SK-N-SH treated with all-trans-retinoic acid at 6 μM for 48 hours (cell line): Measurements from ENCODE around the gene PTH1R.

Source experiments
- ARNTL ChIP-seq: fragments of 450-650 bp; formaldehyde crosslinking; IDR thresholded peaks from 2 replicates; pipeline ENCODE4 v1.5.0; 2020; ENCODE audit warnings: low read depth, mild to moderate bottlenecking, moderate library complexity, borderline replicate concordance
- CREB5 ChIP-seq: fragments of 250-450 bp; sonication (Bioruptor Pico); IDR thresholded peaks from 2 replicates; pipeline ENCODE4 v1.5.1; 2020; ENCODE audit warnings: low read depth, mild to moderate bottlenecking, moderate library complexity
- CSDC2 ChIP-seq: fragments of 250-450 bp; sonication (Bioruptor Pico); IDR thresholded peaks from 2 replicates; pipeline ENCODE4 v1.5.0; 2020; ENCODE audit warnings: mild to moderate bottlenecking, moderate library complexity
- OSR1 ChIP-seq: fragments of 250-450 bp; sonication (Bioruptor Pico); IDR thresholded peaks from 2 replicates; pipeline ENCODE4 v1.8.0; 2022; ENCODE audit warnings: moderate library complexity, mild to moderate bottlenecking, inconsistent platforms
- PATZ1 ChIP-seq: fragments of 250-450 bp; sonication (Bioruptor Pico); IDR thresholded peaks from 2 replicates; pipeline ENCODE4 v1.8.0; 2020; ENCODE audit warnings: mild to moderate bottlenecking, moderate library complexity, borderline replicate concordance
- POU6F1 ChIP-seq: fragments of 250-450 bp; sonication (Bioruptor Pico); IDR thresholded peaks from 2 replicates; pipeline ENCODE4 v1.8.0; 2021; ENCODE audit warnings: low read depth, mild to moderate bottlenecking, moderate library complexity, borderline replicate concordance
- PPARA ChIP-seq: fragments of 250-450 bp; sonication (Bioruptor Pico); IDR thresholded peaks from 2 replicates; pipeline ENCODE4 v1.5.0; 2020; ENCODE audit warnings: mild to moderate bottlenecking, borderline replicate concordance
- SNAI2 ChIP-seq: fragments of 250-450 bp; sonication (Bioruptor Pico); IDR thresholded peaks from 2 replicates; pipeline ENCODE4 v1.5.0; 2020; ENCODE audit warnings: mild to moderate bottlenecking, moderate library complexity
- TSHZ2 ChIP-seq: fragments of 250-450 bp; sonication (Bioruptor Pico); IDR thresholded peaks from 2 replicates; pipeline ENCODE4 v1.5.0; 2020; ENCODE audit warnings: mild to moderate bottlenecking, moderate library complexity
- ZC3H10 ChIP-seq: fragments of 250-450 bp; sonication (Bioruptor Pico); IDR thresholded peaks from 2 replicates; pipeline ENCODE4 v1.5.1; 2021; ENCODE audit warnings: mild to moderate bottlenecking, moderate library complexity
- ZFP3 ChIP-seq: fragments of 250-450 bp; sonication (Bioruptor Pico); IDR thresholded peaks from 2 replicates; pipeline ENCODE4 v1.5.0; 2020; ENCODE audit warnings: mild to moderate bottlenecking, moderate library complexity
- ZFP30 ChIP-seq: fragments of 450-650 bp; formaldehyde crosslinking; IDR thresholded peaks from 2 replicates; pipeline ENCODE4 v1.5.0; 2022; ENCODE audit warnings: mild to moderate bottlenecking, moderate library complexity
- ZNF565 ChIP-seq: fragments of 450-650 bp; formaldehyde crosslinking; conservative IDR thresholded peaks from 2 replicates; pipeline ENCODE4 v1.5.0; 2020; ENCODE audit warnings: low read depth, mild to moderate bottlenecking, moderate library complexity

DNA sequence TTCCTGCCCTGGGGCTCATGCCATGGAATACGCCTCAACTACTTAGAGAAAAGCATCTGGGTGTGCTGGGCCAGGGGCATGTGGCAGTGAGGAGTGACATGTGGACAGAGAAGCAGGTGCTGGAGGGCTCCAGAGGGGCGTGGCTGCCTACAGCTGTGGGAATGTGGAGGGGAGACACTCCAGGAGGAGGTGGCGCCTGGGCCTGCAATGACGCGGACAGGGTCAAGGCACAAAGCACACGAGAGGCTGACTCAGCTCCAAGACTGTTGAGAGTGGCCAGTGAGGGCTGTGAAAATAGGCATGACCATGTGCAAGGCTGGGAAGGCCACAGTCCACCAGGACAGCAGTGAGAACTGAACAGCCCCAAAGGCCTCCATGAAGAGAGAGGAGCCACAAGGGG, 48.5 kb downstream of the PTH1R start:
- TF ChIP-seq PATZ1 (CRISPR knock-in tag) (no peak), ZC3H10 (CRISPR knock-in tag) (no peak), SNAI2 (CRISPR knock-in tag) (no peak), ZFP3 (CRISPR knock-in tag) (no peak), CREB5 (CRISPR knock-in tag) (no peak), CSDC2 (CRISPR knock-in tag) (no peak), OSR1 (no peak), TSHZ2 (no peak), ZFP30 (CRISPR knock-in tag) (no peak), PPARA (CRISPR knock-in tag) (no peak), ZNF565 (no peak), POU6F1 (CRISPR knock-in tag) (no peak), ARNTL (CRISPR knock-in tag) (no peak)
